Type B pancreatic cell (in vitro differentiated cells): Measurements from ENCODE around the gene INMT. TPM values are rescaled to one million over a fixed set of nuclear protein-coding genes. Genes with fewer than 3 reads are reported as not detected.

Experiments used
- DNase-seq: peaks from one replicate; pipeline ENCODE4 v3.0.0; 2021; ENCODE audit warnings: mixed read lengths; ENCODE audit not compliant: unreplicated experiment; ENCODE audit errors: extremely low spot score
- H3K27ac Mint-ChIP-seq: 2 replicates; pipeline ENCODE4 v1.8.0; 2021; ENCODE audit warnings: mild to moderate bottlenecking, mixed read lengths
- H3K27me3 Mint-ChIP-seq: 2 replicates; pipeline ENCODE4 v1.8.0; 2021; ENCODE audit warnings: mixed read lengths
- H3K36me3 Mint-ChIP-seq: 2 replicates; pipeline ENCODE4 v1.8.0; 2021; ENCODE audit warnings: mixed read lengths
- H3K4me1 Mint-ChIP-seq: one replicate; pipeline ENCODE4 v1.8.0; 2021; ENCODE audit warnings: mixed read lengths; ENCODE audit not compliant: unreplicated experiment
- H3K4me3 Mint-ChIP-seq: 2 replicates; pipeline ENCODE4 v1.8.0; 2021; ENCODE audit warnings: mild to moderate bottlenecking, mixed read lengths
- H3K9me3 Mint-ChIP-seq: 2 replicates; pipeline ENCODE4 v1.8.0; 2021; ENCODE audit warnings: mixed read lengths
- total RNA-seq: library from RNA; stranded (reverse); gene quantifications from 2 replicates; pipeline ENCODE4 v1.2.1, GENCODE V29; 2021; ENCODE audit warnings: low replicate concordance
- TF ChIP-seq, protein P1 (sequence below): fragments of 200-600 bp; sonication (generic); conservative IDR thresholded peaks from 2 replicates; pipeline ENCODE4 v1.5.0; 2021; ENCODE audit warnings: antibody characterized with exemption, mild to moderate bottlenecking

INMT gene
- total RNA-seq, 1 donor from 2014 or later = not detected

- peaks cover 21% of the 10 kb centered on the region for H3K27me3 Mint-ChIP-seq
- no peak overlapping the region for H3K4me3 Mint-ChIP-seq
- peaks cover 27% of the 10 kb centered on the region for H3K9me3 Mint-ChIP-seq
- TF ChIP-seq, protein P1, sequence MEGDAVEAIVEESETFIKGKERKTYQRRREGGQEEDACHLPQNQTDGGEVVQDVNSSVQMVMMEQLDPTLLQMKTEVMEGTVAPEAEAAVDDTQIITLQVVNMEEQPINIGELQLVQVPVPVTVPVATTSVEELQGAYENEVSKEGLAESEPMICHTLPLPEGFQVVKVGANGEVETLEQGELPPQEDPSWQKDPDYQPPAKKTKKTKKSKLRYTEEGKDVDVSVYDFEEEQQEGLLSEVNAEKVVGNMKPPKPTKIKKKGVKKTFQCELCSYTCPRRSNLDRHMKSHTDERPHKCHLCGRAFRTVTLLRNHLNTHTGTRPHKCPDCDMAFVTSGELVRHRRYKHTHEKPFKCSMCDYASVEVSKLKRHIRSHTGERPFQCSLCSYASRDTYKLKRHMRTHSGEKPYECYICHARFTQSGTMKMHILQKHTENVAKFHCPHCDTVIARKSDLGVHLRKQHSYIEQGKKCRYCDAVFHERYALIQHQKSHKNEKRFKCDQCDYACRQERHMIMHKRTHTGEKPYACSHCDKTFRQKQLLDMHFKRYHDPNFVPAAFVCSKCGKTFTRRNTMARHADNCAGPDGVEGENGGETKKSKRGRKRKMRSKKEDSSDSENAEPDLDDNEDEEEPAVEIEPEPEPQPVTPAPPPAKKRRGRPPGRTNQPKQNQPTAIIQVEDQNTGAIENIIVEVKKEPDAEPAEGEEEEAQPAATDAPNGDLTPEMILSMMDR = no peak
- no peaks in the 10 kb centered on the region for H3K4me1 Mint-ChIP-seq
- H3K36me3 Mint-ChIP-seq = no peaks in the 10 kb centered on the region
- no peak overlapping the region for H3K27ac Mint-ChIP-seq
- no peak for DNase-seq
Observed at GRCh38 chr7:30721211-30721610, 30.7 kb upstream of the INMT start.

DNA sequence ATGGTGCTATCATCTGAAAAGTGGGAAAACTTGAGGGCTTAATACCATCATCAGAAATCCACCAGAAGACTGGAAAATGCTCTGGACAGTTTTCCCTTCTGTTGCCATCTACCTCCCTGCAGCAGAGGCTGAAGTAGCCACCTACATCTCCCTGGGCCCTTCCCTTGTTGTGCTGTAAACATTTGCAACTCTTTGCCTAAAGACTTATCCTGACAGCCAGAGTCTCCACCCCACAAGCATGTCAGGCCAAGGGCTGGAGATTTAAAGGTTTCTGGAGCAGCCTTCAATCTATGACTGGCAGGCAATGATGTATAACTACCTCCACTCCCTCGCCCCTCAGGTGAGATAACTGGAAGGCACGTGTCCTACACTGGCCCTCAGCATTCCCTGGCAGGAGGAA lies 29.7 kb upstream of the INMT start:
- Mint-ChIP-seq H3K27me3 (peaks cover 21% of the 10 kb centered on the region), H3K36me3 (no peaks in the 10 kb centered on the region), H3K27ac (no peak overlapping the region), H3K4me1 (no peaks in the 10 kb centered on the region), H3K4me3 (no peak overlapping the region), H3K9me3 (peaks cover 23% of the 10 kb centered on the region)
- DNase-seq = no peak
- TF ChIP-seq, protein P1 = no peak

- TF ChIP-seq, protein P1 = no peak
- Mint-ChIP-seq H3K4me1 (no peaks in the 10 kb centered on the region), H3K36me3 (no peaks in the 10 kb centered on the region), H3K27me3 (peaks cover 21% of the 10 kb centered on the region), H3K4me3 (no peak overlapping the region), H3K9me3 (peaks cover 21% of the 10 kb centered on the region), H3K27ac (no peak overlapping the region)
- no peak for DNase-seq
Observed at GRCh38 chr7:30722671-30723070, 29.3 kb upstream of the INMT start.

DNA sequence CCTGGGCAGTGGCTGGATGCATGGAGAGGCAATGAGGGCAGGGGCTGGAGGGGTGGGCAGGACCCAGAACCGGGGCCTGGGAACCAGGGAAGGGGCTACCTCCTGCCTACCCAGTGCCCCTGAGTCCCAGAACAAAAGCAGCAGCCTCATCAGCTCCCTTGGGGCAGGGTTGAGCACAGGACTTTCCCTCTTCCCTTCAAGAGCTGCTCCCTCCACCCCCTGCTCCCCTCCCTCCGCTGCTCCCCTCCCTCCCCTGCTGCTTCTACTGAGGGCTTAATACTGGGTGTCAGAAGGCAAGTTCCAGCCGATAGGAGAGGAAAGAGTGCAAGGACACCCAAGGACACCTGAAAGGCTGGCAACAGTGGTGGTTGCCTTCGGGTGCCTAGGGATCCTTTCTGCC lies 28.2 kb upstream of the INMT start:
- Mint-ChIP-seq H3K27me3 (peaks cover 29% of the 10 kb centered on the region), H3K36me3 (no peaks in the 10 kb centered on the region), H3K9me3 (peaks cover 11% of the 10 kb centered on the region), H3K4me1 (no peaks in the 10 kb centered on the region), H3K4me3 (no peak overlapping the region), H3K27ac (no peak overlapping the region)
- DNase-seq = no peak
- TF ChIP-seq, protein P1 = no peak

GRCh38 chr7:30726296-30727006 lies 25.5 kb upstream of the INMT start:
- Mint-ChIP-seq H3K4me3 (no peak overlapping the region), H3K9me3 (peaks cover 6% of the 10 kb centered on the region), H3K36me3 (no peaks in the 10 kb centered on the region), H3K27ac (no peak overlapping the region), H3K27me3 (peaks cover 48% of the 10 kb centered on the region), H3K4me1 (no peaks in the 10 kb centered on the region)
- TF ChIP-seq, protein P1 = no peak
- no peak for DNase-seq
